CMK (cell line): Measurements from ENCODE around the gene TMEM171.

Experiments
- DNase-seq: peaks from one replicate; pipeline ENCODE4 v3.0.0-alpha.2; 2010; ENCODE audit warnings: low read depth

TMEM171 gene

GRCh38 chr5:73121119-73121463 lies 716 bp downstream of the TMEM171 start:
- DNase-seq, result no peak

- no peak for DNase-seq
These were observed 2.8 kb downstream of the TMEM171 start for GRCh38 chr5:73122875-73123810.

- no peak for DNase-seq
These were observed 4.9 kb downstream of the TMEM171 start for GRCh38 chr5:73125289-73125688.

GRCh38 chr5:73126381-73126780 lies 6.0 kb downstream of the TMEM171 start:
- no peak for DNase-seq

- no peak for DNase-seq
These were observed 6.6 kb downstream of the TMEM171 start for GRCh38 chr5:73126957-73127356.

- DNase-seq, result no peak
These were observed 8.8 kb downstream of the TMEM171 start for GRCh38 chr5:73129143-73129542.

GRCh38 chr5:73130811-73131210 lies 10.4 kb downstream of the TMEM171 start:
- no peak for DNase-seq

- DNase-seq, result no peak
These were observed 11.5 kb downstream of the TMEM171 start for GRCh38 chr5:73131711-73132425.

- DNase-seq, result no peak
These were observed 12.4 kb downstream of the TMEM171 start for GRCh38 chr5:73132759-73133158.

- no peak for DNase-seq
These were observed 14.6 kb downstream of the TMEM171 start for GRCh38 chr5:73135021-73135420.

- DNase-seq, result no peak
These were observed 15.2 kb downstream of the TMEM171 start for GRCh38 chr5:73135429-73136054.

- no peak for DNase-seq
These were observed 15.7 kb downstream of the TMEM171 start for GRCh38 chr5:73136055-73136562.

GRCh38 chr5:73137563-73138530 lies 17.5 kb downstream of the TMEM171 start:
- DNase-seq, result no peak

GRCh38 chr5:73139485-73139884 lies 19.1 kb downstream of the TMEM171 start:
- no peak for DNase-seq

- no peak for DNase-seq
These were observed 20.4 kb downstream of the TMEM171 start for GRCh38 chr5:73140801-73141200.

- DNase-seq, result no peak
These were observed 21.7 kb downstream of the TMEM171 start for GRCh38 chr5:73142035-73142434.

GRCh38 chr5:73143716-73144115 lies 23.3 kb downstream of the TMEM171 start:
- DNase-seq, result no peak

- no peak for DNase-seq
These were observed 29.2 kb downstream of the TMEM171 start for GRCh38 chr5:73149540-73149939.

- DNase-seq, result no peak
These were observed 30.5 kb downstream of the TMEM171 start for GRCh38 chr5:73150876-73151275.

- DNase-seq, result no peak
These were observed 31.5 kb downstream of the TMEM171 start for GRCh38 chr5:73151766-73152410.
